ENCODE data around the gene DNAH10. TPM values are rescaled to one million over a fixed set of nuclear protein-coding genes. Genes with fewer than 3 reads are reported as not detected.

Gene DNAH10
- total RNA-seq, 4 donors from 2014 or later = 0.18 to 0.65 TPM; not detected in 2

DNA sequence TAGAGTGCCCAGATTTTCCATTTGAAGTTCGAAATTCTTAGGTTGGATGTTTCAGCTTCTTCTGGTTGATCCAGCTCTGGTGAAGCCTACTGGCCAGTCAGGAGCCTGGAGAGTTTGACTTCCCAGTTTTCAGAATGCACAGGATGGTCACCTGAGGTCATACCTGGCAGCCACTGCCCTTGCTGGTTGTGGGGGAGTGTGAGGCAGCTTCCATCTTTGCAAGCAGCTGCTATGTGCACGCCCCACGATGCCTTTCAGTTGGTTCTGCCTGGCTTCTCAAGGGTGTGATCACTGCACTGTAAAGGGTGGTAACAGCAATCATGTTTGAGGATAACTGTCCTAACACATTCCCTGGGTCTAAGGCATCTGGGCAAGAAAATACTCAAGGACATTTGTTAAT, 195.1 kb downstream of the DNAH10 start:
- peaks cover 0 to under 1% of the 10 kb centered on the region in 2 donors for H3K4me1 ChIP-seq
- DNase-seq (no peak), ATAC-seq (no peak)
- H3K9me3 ChIP-seq = no peaks in the 10 kb centered on the region
- TF ChIP-seq POLR2A (IDR thresholded peaks at IDR 0.05) = no peak
- TF ChIP-seq, protein P1, sequence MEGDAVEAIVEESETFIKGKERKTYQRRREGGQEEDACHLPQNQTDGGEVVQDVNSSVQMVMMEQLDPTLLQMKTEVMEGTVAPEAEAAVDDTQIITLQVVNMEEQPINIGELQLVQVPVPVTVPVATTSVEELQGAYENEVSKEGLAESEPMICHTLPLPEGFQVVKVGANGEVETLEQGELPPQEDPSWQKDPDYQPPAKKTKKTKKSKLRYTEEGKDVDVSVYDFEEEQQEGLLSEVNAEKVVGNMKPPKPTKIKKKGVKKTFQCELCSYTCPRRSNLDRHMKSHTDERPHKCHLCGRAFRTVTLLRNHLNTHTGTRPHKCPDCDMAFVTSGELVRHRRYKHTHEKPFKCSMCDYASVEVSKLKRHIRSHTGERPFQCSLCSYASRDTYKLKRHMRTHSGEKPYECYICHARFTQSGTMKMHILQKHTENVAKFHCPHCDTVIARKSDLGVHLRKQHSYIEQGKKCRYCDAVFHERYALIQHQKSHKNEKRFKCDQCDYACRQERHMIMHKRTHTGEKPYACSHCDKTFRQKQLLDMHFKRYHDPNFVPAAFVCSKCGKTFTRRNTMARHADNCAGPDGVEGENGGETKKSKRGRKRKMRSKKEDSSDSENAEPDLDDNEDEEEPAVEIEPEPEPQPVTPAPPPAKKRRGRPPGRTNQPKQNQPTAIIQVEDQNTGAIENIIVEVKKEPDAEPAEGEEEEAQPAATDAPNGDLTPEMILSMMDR (IDR thresholded peaks at IDR 0.05 in 4 of 5, conservative IDR thresholded peaks at IDR 0.05 in 1 of 5) = no peak
- intact Hi-C loops (cut with DNase I; ENCODE audit: low total_unique reads) = no loop called here
- no peak overlapping the region for H3K4me3 ChIP-seq
- in situ Hi-C loops (cut with MboI; ENCODE audit: low sequenced_read_pairs in 4 of 4) = no loop called here
- no peaks in the 10 kb centered on the region for H3K36me3 ChIP-seq
- no peak overlapping the region for H3K27ac ChIP-seq
- no peaks in the 10 kb centered on the region for H3K27me3 ChIP-seq

- no peak for ATAC-seq
- no peak for DNase-seq
- Histone ChIP-seq H3K27me3 (no peaks in the 10 kb centered on the region), H3K36me3 (no peaks in the 10 kb centered on the region), H3K4me3 (no peak overlapping the region), H3K27ac (no peak overlapping the region), H3K4me1 (no peaks in the 10 kb centered on the region), H3K9me3 (no peaks in the 10 kb centered on the region)
- in situ Hi-C loops (cut with MboI; ENCODE audit: low sequenced_read_pairs in 4 of 4) (no loop called here), intact Hi-C loops (cut with DNase I; ENCODE audit: low total_unique reads) (no loop called here)
- no peak for TF ChIP-seq POLR2A (IDR thresholded peaks at IDR 0.05)
- TF ChIP-seq, protein P1 (IDR thresholded peaks at IDR 0.05 in 4 of 5, conservative IDR thresholded peaks at IDR 0.05 in 1 of 5) = no peak
These were observed 196.4 kb downstream of the DNAH10 start for GRCh38 chr12:123958462-123958861.

- ATAC-seq (no peak), DNase-seq (no peak)
- Histone ChIP-seq H3K27me3 (no peaks in the 10 kb centered on the region), H3K4me3 (no peak overlapping the region), H3K9me3 (no peaks in the 10 kb centered on the region), H3K36me3 (no peaks in the 10 kb centered on the region), H3K4me1 (no peaks in the 10 kb centered on the region), H3K27ac (no peak overlapping the region)
- intact Hi-C loops (cut with DNase I; ENCODE audit: low total_unique reads) (no loop called here), in situ Hi-C loops (cut with MboI; ENCODE audit: low sequenced_read_pairs in 4 of 4) (no loop called here)
- TF ChIP-seq POLR2A (IDR thresholded peaks at IDR 0.05) = no peak
- TF ChIP-seq, protein P1 (IDR thresholded peaks at IDR 0.05 in 4 of 5, conservative IDR thresholded peaks at IDR 0.05 in 1 of 5) = no peak
These were observed 196.8 kb downstream of the DNAH10 start for GRCh38 chr12:123958876-123959275.

DNA sequence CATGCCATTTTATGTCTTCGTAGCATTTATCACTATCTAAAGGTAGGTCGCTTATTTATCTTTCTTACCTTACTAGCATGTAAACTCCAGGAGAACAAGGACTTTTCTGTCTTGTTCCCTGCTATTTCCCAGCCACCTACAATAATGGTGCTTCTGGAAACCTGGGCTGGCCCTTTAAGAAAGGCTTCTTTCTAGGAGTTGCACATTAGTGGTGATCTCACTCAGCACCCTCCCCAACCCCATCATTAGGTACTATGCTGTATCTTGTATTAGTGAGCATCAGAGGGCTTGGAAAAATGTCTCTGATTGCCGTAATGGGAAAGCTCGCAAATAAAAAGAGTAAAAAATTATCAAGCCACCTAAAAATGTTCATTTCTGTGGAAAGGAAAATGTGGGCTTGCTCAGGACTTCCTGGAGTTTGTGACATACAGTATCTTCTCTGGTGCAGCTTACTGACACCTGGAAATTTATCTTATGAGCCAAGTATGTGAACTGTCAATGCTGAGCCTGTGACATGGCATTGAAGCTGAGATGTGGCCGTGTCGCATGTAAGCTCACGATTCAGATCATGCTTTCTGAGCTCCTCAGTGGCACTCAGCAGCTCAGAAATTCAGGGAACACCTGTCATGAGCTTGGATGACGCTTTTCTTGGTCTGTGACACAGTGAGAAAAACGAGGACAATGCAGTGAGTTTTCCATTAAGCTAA, 198.1 kb downstream of the DNAH10 start:
- in situ Hi-C loops (cut with MboI; ENCODE audit: low sequenced_read_pairs in 4 of 4) = no loop called here
- no peak overlapping the region for H3K27ac ChIP-seq

More for the DNA sequence above, 198.1 kb downstream of the DNAH10 start:
- Histone ChIP-seq H3K9me3 (no peaks in the 10 kb centered on the region), H3K4me1 (no peaks in the 10 kb centered on the region), H3K27me3 (no peaks in the 10 kb centered on the region), H3K4me3 (no peak overlapping the region), H3K36me3 (no peaks in the 10 kb centered on the region)
- no peak for TF ChIP-seq POLR2A (IDR thresholded peaks at IDR 0.05)
- TF ChIP-seq, protein P1 (IDR thresholded peaks at IDR 0.05 in 4 of 5, conservative IDR thresholded peaks at IDR 0.05 in 1 of 5) = no peak
- intact Hi-C loops (cut with DNase I; ENCODE audit: low total_unique reads) = no loop called here
- DNase-seq = no peak
- ATAC-seq = no peak
